Activated CD8-positive, alpha-beta memory T cell treated with anti-CD3 and anti-CD28 coated beads for 1 hour (primary cell): ENCODE results near the gene CDC14A.

ENCODE experiments used
- DNase-seq, 2 donors: peaks; one replicate each; pipeline ENCODE4 v3.0.0-alpha.2; 2020; ENCODE audit warnings: low read depth in 1 of 2; ENCODE audit errors: extremely low read depth in 1 of 2

Gene CDC14A

GRCh38 chr1:100440075-100440809 lies 87.9 kb downstream of the CDC14A start:
- DNase-seq: peak; percentile 41 to 50

GRCh38 chr1:100441146-100441545 lies 88.8 kb downstream of the CDC14A start:
- DNase-seq: no peak

- DNase-seq: no peak
Observed at GRCh38 chr1:100441651-100442050, 89.3 kb downstream of the CDC14A start.

GRCh38 chr1:100443811-100444571 lies 91.7 kb downstream of the CDC14A start:
- DNase-seq: no peak

- no peak for DNase-seq
Observed at GRCh38 chr1:100445565-100445964, 93.3 kb downstream of the CDC14A start.

GRCh38 chr1:100448366-100448765 lies 96.1 kb downstream of the CDC14A start:
- no peak for DNase-seq

- no peak for DNase-seq
Observed at GRCh38 chr1:100449477-100449876, 97.2 kb downstream of the CDC14A start.

- DNase-seq: no peak
Observed at GRCh38 chr1:100452641-100453040, 100.3 kb downstream of the CDC14A start.

GRCh38 chr1:100455478-100456072 lies 103.3 kb downstream of the CDC14A start:
- no peak for DNase-seq

- DNase-seq: no peak
Observed at GRCh38 chr1:100456880-100457279, 104.6 kb downstream of the CDC14A start.

- no peak for DNase-seq
Observed at GRCh38 chr1:100457683-100458082, 105.4 kb downstream of the CDC14A start.

- DNase-seq: no peak
Observed at GRCh38 chr1:100458661-100459357, 106.5 kb downstream of the CDC14A start.

GRCh38 chr1:100459358-100460114 lies 107.2 kb downstream of the CDC14A start:
- peak in 1 of 2 donors; percentile 34 for DNase-seq

- no peak for DNase-seq
Observed at GRCh38 chr1:100461222-100461621, 108.9 kb downstream of the CDC14A start.

- no peak for DNase-seq
Observed at GRCh38 chr1:100462326-100463025, 110.2 kb downstream of the CDC14A start.

- no peak for DNase-seq
Observed at GRCh38 chr1:100463791-100464424, 111.6 kb downstream of the CDC14A start.

GRCh38 chr1:100469578-100469977 lies 117.3 kb downstream of the CDC14A start:
- no peak for DNase-seq

GRCh38 chr1:100474834-100475233 lies 122.5 kb downstream of the CDC14A start:
- DNase-seq: no peak

GRCh38 chr1:100476735-100477290 lies 124.5 kb downstream of the CDC14A start:
- no peak for DNase-seq
